IPS-18a (cell line): Measurements from ENCODE around the gene TUBB4A.
"Not testable (repeated sequence)": the region's sequence is repeated elsewhere in the genome, so short reads cannot be mapped to it uniquely, and the experiment has no call there.

Source experiments
- H3K27ac ChIP-seq: one replicate; pipeline ENCODE4 v1.5.1; 2013; ENCODE audit warnings: low read length
- H3K27me3 ChIP-seq: one replicate; pipeline ENCODE4 v1.6.1; 2013; ENCODE audit warnings: mild to moderate bottlenecking, low read length; ENCODE audit not compliant: control insufficient read depth, insufficient read depth
- H3K36me3 ChIP-seq: one replicate; pipeline ENCODE4 v1.6.1; 2013; ENCODE audit warnings: low read depth, low read length; ENCODE audit not compliant: control insufficient read depth
- H3K4me1 ChIP-seq: one replicate; pipeline ENCODE4 v1.6.1; 2013; ENCODE audit warnings: low read depth, low read length; ENCODE audit not compliant: control insufficient read depth
- H3K4me3 ChIP-seq: one replicate; pipeline ENCODE4 v1.5.1; 2013; ENCODE audit warnings: low read length
- H3K9ac ChIP-seq: one replicate; pipeline ENCODE4 v1.6.1; 2013; ENCODE audit warnings: mild to moderate bottlenecking, low read length, moderate library complexity
- H3K9me3 ChIP-seq: one replicate; pipeline ENCODE4 v1.6.1; 2013; ENCODE audit warnings: low read depth, low read length; ENCODE audit not compliant: control insufficient read depth

TUBB4A gene

GRCh38 chr19:6521718-6522646, 19.9 kb upstream of the TUBB4A start:
- H3K4me3 ChIP-seq: no peak overlapping the region
- no peak overlapping the region for H3K27ac ChIP-seq
- H3K9ac ChIP-seq: no peak overlapping the region
- no peaks in the 10 kb centered on the region for H3K9me3 ChIP-seq
- H3K36me3 ChIP-seq: no peaks in the 10 kb centered on the region
- H3K4me1 ChIP-seq: no peaks in the 10 kb centered on the region
- no peaks in the 10 kb centered on the region for H3K27me3 ChIP-seq

GRCh38 chr19:6519289-6519688, 17.2 kb upstream of the TUBB4A start:
- no peaks in the 10 kb centered on the region for H3K9me3 ChIP-seq
- no peaks in the 10 kb centered on the region for H3K4me1 ChIP-seq
- no peak overlapping the region for H3K27ac ChIP-seq
- H3K36me3 ChIP-seq: no peaks in the 10 kb centered on the region
- no peak overlapping the region for H3K9ac ChIP-seq
- no peak overlapping the region for H3K4me3 ChIP-seq
- H3K27me3 ChIP-seq: no peaks in the 10 kb centered on the region

GRCh38 chr19:6518145-6518911, 16.2 kb upstream of the TUBB4A start:
- Histone ChIP-seq H3K4me3 (no peak overlapping the region), H3K4me1 (no peaks in the 10 kb centered on the region), H3K36me3 (no peaks in the 10 kb centered on the region), H3K27me3 (no peaks in the 10 kb centered on the region), H3K9me3 (no peaks in the 10 kb centered on the region), H3K9ac (no peak overlapping the region), H3K27ac (no peak overlapping the region)

- Histone ChIP-seq H3K4me1 (no peaks in the 10 kb centered on the region), H3K27me3 (no peaks in the 10 kb centered on the region), H3K9ac (no peak overlapping the region), H3K9me3 (no peaks in the 10 kb centered on the region), H3K4me3 (peak overlapping the region; percentile 72), H3K36me3 (no peaks in the 10 kb centered on the region), H3K27ac (no peak overlapping the region)
Observed at GRCh38 chr19:6516659-6517291, 14.7 kb upstream of the TUBB4A start.

- no peaks in the 10 kb centered on the region for H3K9me3 ChIP-seq
- no peak overlapping the region for H3K27ac ChIP-seq
- H3K36me3 ChIP-seq: no peaks in the 10 kb centered on the region
- peak overlapping the region; percentile 72 for H3K4me3 ChIP-seq
- H3K4me1 ChIP-seq: no peaks in the 10 kb centered on the region
- H3K27me3 ChIP-seq: no peaks in the 10 kb centered on the region
- no peak overlapping the region for H3K9ac ChIP-seq
Observed at GRCh38 chr19:6516018-6516658, 14.0 kb upstream of the TUBB4A start.

GRCh38 chr19:6514926-6515544, 12.9 kb upstream of the TUBB4A start:
- Histone ChIP-seq H3K36me3 (no peaks in the 10 kb centered on the region), H3K9ac (no peak overlapping the region), H3K4me1 (no peaks in the 10 kb centered on the region), H3K9me3 (no peaks in the 10 kb centered on the region), H3K27ac (no peak overlapping the region), H3K27me3 (no peaks in the 10 kb centered on the region), H3K4me3 (no peak overlapping the region)

- no peak overlapping the region for H3K9ac ChIP-seq
- no peak overlapping the region for H3K4me3 ChIP-seq
- H3K9me3 ChIP-seq: no peaks in the 10 kb centered on the region
Observed at GRCh38 chr19:6514089-6514488, 12.0 kb upstream of the TUBB4A start.

GRCh38 chr19:6510618-6511017, 8.5 kb upstream of the TUBB4A start:
- H3K4me3 ChIP-seq: no peak overlapping the region
- no peaks in the 10 kb centered on the region for H3K36me3 ChIP-seq
- H3K9ac ChIP-seq: no peak overlapping the region
- no peaks in the 10 kb centered on the region for H3K9me3 ChIP-seq
- H3K27me3 ChIP-seq: no peaks in the 10 kb centered on the region
- H3K27ac ChIP-seq: no peak overlapping the region
- no peaks in the 10 kb centered on the region for H3K4me1 ChIP-seq

More at GRCh38 chr19:6514089-6514488, 12.0 kb upstream of the TUBB4A start:
- Histone ChIP-seq H3K27me3 (no peaks in the 10 kb centered on the region), H3K36me3 (no peaks in the 10 kb centered on the region), H3K4me1 (no peaks in the 10 kb centered on the region), H3K27ac (no peak overlapping the region)

- no peak overlapping the region for H3K4me3 ChIP-seq
Observed at GRCh38 chr19:6509118-6509971, 7.2 kb upstream of the TUBB4A start.

GRCh38 chr19:6508028-6508771, 6.1 kb upstream of the TUBB4A start:
- H3K4me1 ChIP-seq, H3K4me3 ChIP-seq, H3K9me3 ChIP-seq, H3K9ac ChIP-seq, H3K27ac ChIP-seq, H3K36me3 ChIP-seq, H3K27me3 ChIP-seq: not testable (repeated sequence)

More at GRCh38 chr19:6509118-6509971, 7.2 kb upstream of the TUBB4A start:
- Histone ChIP-seq H3K9me3 (no peaks in the 10 kb centered on the region), H3K27me3 (no peaks in the 10 kb centered on the region), H3K4me1 (no peaks in the 10 kb centered on the region), H3K27ac (no peak overlapping the region), H3K9ac (no peak overlapping the region), H3K36me3 (no peaks in the 10 kb centered on the region)
